Smooth muscle cell (in vitro differentiated cells): ENCODE measurements around the gene NOTCH2. TPM values are rescaled to one million over a fixed set of nuclear protein-coding genes. Genes with fewer than 3 reads are reported as not detected.

Experiments used
- DNase-seq: peaks from one replicate; lab custom pipeline; 2025; ENCODE audit not compliant: unreplicated experiment; lab: John Stamatoyannopoulos, UW
- H2AFZ ChIP-seq: fragments of 200-600 bp; sonication (generic); 2 replicates; pipeline ENCODE4 v1.6.0; 2016; ENCODE audit warnings: antibody characterized with exemption, low read depth, mild to moderate bottlenecking
- H3F3A ChIP-seq: fragments of 200-600 bp; sonication (generic); 2 replicates; pipeline ENCODE4 v1.6.0; 2017; ENCODE audit warnings: antibody characterized with exemption, low read depth
- H3K27ac ChIP-seq: fragments of 200-600 bp; sonication (generic); 2 replicates; pipeline ENCODE4 v1.5.1; 2016; ENCODE audit warnings: low read depth, mild to moderate bottlenecking
- H3K27me3 ChIP-seq: fragments of 200-600 bp; sonication (generic); 2 replicates; pipeline ENCODE4 v1.6.1; 2016; ENCODE audit warnings: low read depth, mild to moderate bottlenecking
- H3K36me3 ChIP-seq: fragments of 200-600 bp; sonication (generic); 2 replicates; pipeline ENCODE4 v1.5.1; 2016; ENCODE audit warnings: low read depth
- H3K4me1 ChIP-seq: fragments of 200-600 bp; sonication (generic); 2 replicates; pipeline ENCODE4 v1.5.1; 2016; ENCODE audit warnings: low read depth
- H3K4me2 ChIP-seq: fragments of 200-600 bp; sonication (generic); 2 replicates; pipeline ENCODE4 v1.6.0; 2016; ENCODE audit warnings: mild to moderate bottlenecking
- H3K4me3 ChIP-seq: fragments of 200-600 bp; sonication (generic); 2 replicates; pipeline ENCODE4 v1.5.1; 2016; ENCODE audit warnings: mild to moderate bottlenecking
- H3K79me2 ChIP-seq: fragments of 200-600 bp; sonication (generic); 2 replicates; pipeline ENCODE4 v1.6.0; 2016; ENCODE audit warnings: low read depth, mild to moderate bottlenecking
- H3K9ac ChIP-seq: fragments of 200-600 bp; sonication (generic); 2 replicates; pipeline ENCODE4 v1.6.0; 2016; ENCODE audit warnings: low read depth
- H3K9me3 ChIP-seq: fragments of 200-600 bp; sonication (generic); replicated peaks from 2 replicates; pipeline ENCODE4 v1.5.1; 2016; ENCODE audit warnings: low read depth
- H4K20me1 ChIP-seq: fragments of 200-600 bp; sonication (generic); 2 replicates; pipeline ENCODE4 v1.6.0; 2016; ENCODE audit warnings: low read depth
- CTCF ChIP-seq: fragments of 200-600 bp; sonication (generic); IDR thresholded peaks from 2 replicates; pipeline ENCODE4 v1.5.1; 2017; ENCODE audit warnings: borderline replicate concordance, mild to moderate bottlenecking, antibody characterized with exemption; ENCODE audit not compliant: insufficient read depth, poor library complexity, severe bottlenecking
- WGBS: methylation state at CpG from one replicate; pipeline ENCODE4 v1.1.7; 2016; ENCODE audit warnings: low lambda C conversion rate; 5-methylcytosine and 5-hydroxymethylcytosine counted together
- polyA plus RNA-seq: library from polyadenylated mRNA; unstranded; fragments of >200 nt; fragmentation: Nextera tagmentation; extraction: Ambion mirVana; gene quantifications from 2 replicates; pipeline ENCODE4 v1.2.1, GENCODE V29; 2016
- total RNA-seq: library from RNA; depleted of rRNA; stranded (reverse); fragments of >200 nt; gene quantifications from 2 replicates; pipeline ENCODE4 v1.2.3, GENCODE V29; 2014

The NOTCH2 gene
- total and polyA plus RNA-seq, 2 experiments from 2014 or later, result 50.3 to 133 TPM

- Histone ChIP-seq H3K4me1 (no peaks in the 10 kb centered on the region), H3K9me3 (no peaks in the 10 kb centered on the region), H3K79me2 (peaks cover 29% of the 10 kb centered on the region), H3F3A (no peaks in the 10 kb centered on the region), H4K20me1 (no peaks in the 10 kb centered on the region), H3K4me2 (peak overlapping the region; percentile 41), H2AFZ (no peak overlapping the region), H3K27ac (peak overlapping the region; percentile 75), H3K36me3 (no peaks in the 10 kb centered on the region), H3K4me3 (no peak overlapping the region), H3K9ac (peak overlapping the region; percentile 29), H3K27me3 (no peaks in the 10 kb centered on the region)
- no peak for TF ChIP-seq CTCF
- WGBS, result 98% methylated on average over 2 of the region's 2 CpGs
- DNase-seq, result no peak
These were observed 81.0 kb downstream of the NOTCH2 start for GRCh38 chr1:119988306-119989062.

- no peak for TF ChIP-seq CTCF
- Histone ChIP-seq H3K4me3 (no peak overlapping the region), H3K4me1 (no peaks in the 10 kb centered on the region), H2AFZ (no peak overlapping the region), H3K27me3 (no peaks in the 10 kb centered on the region), H3K79me2 (peaks cover 35% of the 10 kb centered on the region), H4K20me1 (no peaks in the 10 kb centered on the region), H3K36me3 (no peaks in the 10 kb centered on the region), H3F3A (no peaks in the 10 kb centered on the region), H3K9me3 (no peaks in the 10 kb centered on the region), H3K27ac (peak overlapping the region; percentile 75), H3K9ac (peak overlapping the region; percentile 29), H3K4me2 (peak overlapping the region; percentile 41)
- no peak for DNase-seq
- WGBS, result 97% methylated on average over 1 of the region's 1 CpG
These were observed 81.8 kb downstream of the NOTCH2 start for GRCh38 chr1:119987686-119988085.

- H3K4me1 ChIP-seq, result no peaks in the 10 kb centered on the region
- no peak for TF ChIP-seq CTCF
- no peaks in the 10 kb centered on the region for H3K36me3 ChIP-seq
- no peaks in the 10 kb centered on the region for H3K27me3 ChIP-seq
- no peak overlapping the region for H3K4me3 ChIP-seq
- peaks cover 41% of the 10 kb centered on the region for H3K79me2 ChIP-seq
- peaks cover 4% of the 10 kb centered on the region for H4K20me1 ChIP-seq
- no peak overlapping the region for H2AFZ ChIP-seq
- DNase-seq, result no peak
- H3K9me3 ChIP-seq, result no peaks in the 10 kb centered on the region
- H3K9ac ChIP-seq, result peak overlapping the region; percentile 52
- 36% methylated on average over 2 of the region's 2 CpGs for WGBS
- H3K4me2 ChIP-seq, result peak overlapping the region; percentile 50
- peak overlapping the region; percentile 75 for H3K27ac ChIP-seq
- H3F3A ChIP-seq, result no peaks in the 10 kb centered on the region
These were observed 82.3 kb downstream of the NOTCH2 start for GRCh38 chr1:119987112-119987511.
